ENCODE measurements around the gene DARS1.

Gene DARS1

GRCh38 chr2:135954020-135954601, 31.3 kb downstream of the DARS1 start:
- intact Hi-C loops (cut with DNase I), result no loop called here
- DNase-seq, result no peak

GRCh38 chr2:135952891-135953290, 32.5 kb downstream of the DARS1 start:
- intact Hi-C loops (cut with DNase I), result no loop called here
- no peak for DNase-seq

- intact Hi-C loops (cut with DNase I), result no loop called here
- DNase-seq, result no peak
These were observed 34.3 kb downstream of the DARS1 start for GRCh38 chr2:135951041-135951583.

- DNase-seq, result no peak
- intact Hi-C loops (cut with DNase I), result no loop called here
These were observed 35.8 kb downstream of the DARS1 start for GRCh38 chr2:135949451-135950234.

- DNase-seq, result no peak
- intact Hi-C loops (cut with DNase I), result no loop called here
These were observed 36.6 kb downstream of the DARS1 start for GRCh38 chr2:135948642-135949355.

- intact Hi-C loops (cut with DNase I), result no loop called here
- DNase-seq, result no peak
These were observed 37.3 kb downstream of the DARS1 start for GRCh38 chr2:135948141-135948540.

GRCh38 chr2:135947483-135947882, 37.9 kb downstream of the DARS1 start:
- no peak for DNase-seq
- intact Hi-C loops (cut with DNase I), result no loop called here

GRCh38 chr2:135945526-135945925, 39.9 kb downstream of the DARS1 start:
- DNase-seq, result no peak
- intact Hi-C loops (cut with DNase I), result no loop called here

GRCh38 chr2:135944625-135945024, 40.8 kb downstream of the DARS1 start:
- no peak for DNase-seq
- intact Hi-C loops (cut with DNase I), result no loop called here

- intact Hi-C loops (cut with DNase I), result no loop called here
- no peak for DNase-seq
These were observed 42.3 kb downstream of the DARS1 start for GRCh38 chr2:135942936-135943688.

- intact Hi-C loops (cut with DNase I), result no loop called here
- DNase-seq, result no peak
These were observed 48.9 kb downstream of the DARS1 start for GRCh38 chr2:135936524-135936923.

- no peak for DNase-seq
- intact Hi-C loops (cut with DNase I), result no loop called here
These were observed 49.5 kb downstream of the DARS1 start for GRCh38 chr2:135935914-135936313.

- intact Hi-C loops (cut with DNase I), result no loop called here
- no peak for DNase-seq
These were observed 53.5 kb downstream of the DARS1 start for GRCh38 chr2:135931776-135932443.

GRCh38 chr2:135926605-135927004, 58.8 kb downstream of the DARS1 start:
- intact Hi-C loops (cut with DNase I), result no loop called here
- no peak for DNase-seq

- DNase-seq, result no peak
- intact Hi-C loops (cut with DNase I), result no loop called here
These were observed 59.9 kb downstream of the DARS1 start for GRCh38 chr2:135925571-135925970.

GRCh38 chr2:135916207-135916606, 69.2 kb downstream of the DARS1 start:
- peak in 3 of 42 donors; percentile 6 to 41 (median 16) for DNase-seq
- intact Hi-C loops (cut with DNase I), result loop anchor here (10.0 kb wide), 1 partner anchor 209 kb away; no protein-coding TSS in a partner anchor

GRCh38 chr2:135914485-135914884, 70.9 kb downstream of the DARS1 start:
- intact Hi-C loops (cut with DNase I), result loop anchor here (2.0 to 10.0 kb wide), 2 partner anchors 210 to 470 kb away; no protein-coding TSS in a partner anchor

GRCh38 chr2:135913727-135914365, 71.6 kb downstream of the DARS1 start:
- intact Hi-C loops (cut with DNase I), result loop anchor here (2.0 to 10.0 kb wide), 2 partner anchors 211 to 471 kb away; no protein-coding TSS in a partner anchor
- peak in 15 of 42 donors; percentile 18 to 77 (median 34) for DNase-seq

More at GRCh38 chr2:135914485-135914884, 70.9 kb downstream of the DARS1 start:
- DNase-seq, result no peak
